Loucy (cell line): ENCODE data around the gene PPP2R5C.

Source experiments
- H2AFZ ChIP-seq: fragments of 200-600 bp; sonication (generic); 2 replicates; pipeline ENCODE4 v1.6.0; 2016; ENCODE audit warnings: antibody characterized with exemption, mild to moderate bottlenecking, low read length, moderate library complexity
- H3F3A ChIP-seq: fragments of 200-600 bp; 2 replicates; pipeline ENCODE4 v1.6.0; 2016; ENCODE audit warnings: antibody characterized with exemption, low read depth, mild to moderate bottlenecking
- H3K27me3 ChIP-seq: fragments of 200-600 bp; sonication (generic); 2 replicates; pipeline ENCODE4 v1.6.1; 2014; ENCODE audit warnings: low read length, mild to moderate bottlenecking; ENCODE audit not compliant: insufficient read depth, poor library complexity, severe bottlenecking
- H3K36me3 ChIP-seq: fragments of 200-600 bp; sonication (generic); 2 replicates; pipeline ENCODE4 v1.6.1; 2016; ENCODE audit warnings: low read length; ENCODE audit not compliant: insufficient read depth
- H3K4me1 ChIP-seq: fragments of 200-600 bp; sonication (generic); 2 replicates; pipeline ENCODE4 v1.5.1; 2014; ENCODE audit warnings: low read length, mild to moderate bottlenecking; ENCODE audit not compliant: insufficient read depth, poor library complexity, severe bottlenecking
- H3K4me2 ChIP-seq: fragments of 200-600 bp; sonication (generic); 2 replicates; pipeline ENCODE4 v1.6.0; 2014; ENCODE audit warnings: antibody characterized with exemption, low read length, low read depth, mild to moderate bottlenecking; ENCODE audit not compliant: poor library complexity, severe bottlenecking
- H3K4me3 ChIP-seq: fragments of 200-600 bp; sonication (generic); 2 replicates; pipeline ENCODE4 v1.5.1; 2014; ENCODE audit warnings: low read length, mild to moderate bottlenecking, mixed read lengths; ENCODE audit not compliant: poor library complexity, severe bottlenecking
- H3K79me2 ChIP-seq: fragments of 200-600 bp; sonication (generic); 2 replicates; pipeline ENCODE4 v1.6.1; 2014; ENCODE audit warnings: low read length; ENCODE audit not compliant: insufficient read depth
- H3K9ac ChIP-seq: fragments of 200-600 bp; sonication (generic); 2 replicates; pipeline ENCODE4 v1.6.0; 2014; ENCODE audit warnings: mild to moderate bottlenecking, low read depth, low read length, moderate library complexity; ENCODE audit not compliant: poor library complexity, severe bottlenecking
- H3K9me2 ChIP-seq: fragments of 200-600 bp; sonication (generic); replicated peaks from 2 replicates; pipeline ENCODE4 v1.6.1; 2016; ENCODE audit warnings: low read depth, low read length, mixed read lengths
- H3K9me3 ChIP-seq: fragments of 200-600 bp; sonication (generic); 2 replicates; pipeline ENCODE4 v1.6.1; 2014; ENCODE audit warnings: mild to moderate bottlenecking, antibody characterized with exemption, low read length, low read depth; ENCODE audit not compliant: insufficient read depth
- H4K20me1 ChIP-seq: fragments of 200-600 bp; sonication (generic); 2 replicates; pipeline ENCODE4 v1.6.0; 2014; ENCODE audit warnings: antibody characterized with exemption, low read length, mild to moderate bottlenecking; ENCODE audit not compliant: insufficient read depth, poor library complexity, severe bottlenecking
- CTCF ChIP-seq: fragments of 200-600 bp; sonication (generic); conservative IDR thresholded peaks from 2 replicates; pipeline ENCODE4 v1.5.1; 2014; ENCODE audit warnings: mild to moderate bottlenecking, antibody characterized with exemption, low read length
- EZH2phosphoT487 ChIP-seq: fragments of 200-600 bp; IDR thresholded peaks from 2 replicates; pipeline ENCODE4 v1.6.1; 2018; ENCODE audit warnings: antibody characterized with exemption, mild to moderate bottlenecking, moderate library complexity, borderline replicate concordance

Gene PPP2R5C

GRCh38 chr14:101713621-101714349 is 47.7 kb upstream of the PPP2R5C start:
- Histone ChIP-seq H4K20me1 (no peaks in the 10 kb centered on the region), H3K27me3 (peaks cover 76% of the 10 kb centered on the region), H3K4me3 (no peak overlapping the region), H3F3A (no peaks in the 10 kb centered on the region), H3K9ac (no peak overlapping the region), H3K9me3 (no peaks in the 10 kb centered on the region), H2AFZ (no peak overlapping the region), H3K9me2 (no peaks in the 10 kb centered on the region), H3K79me2 (no peaks in the 10 kb centered on the region), H3K4me1 (no peaks in the 10 kb centered on the region), H3K4me2 (no peak overlapping the region), H3K36me3 (no peaks in the 10 kb centered on the region)
- TF ChIP-seq CTCF (no peak), EZH2phosphoT487 (no peak)

GRCh38 chr14:101714394-101714793 is 47.1 kb upstream of the PPP2R5C start:
- Histone ChIP-seq H4K20me1 (no peaks in the 10 kb centered on the region), H3K79me2 (no peaks in the 10 kb centered on the region), H3K9me2 (no peaks in the 10 kb centered on the region), H2AFZ (no peak overlapping the region), H3K9me3 (no peaks in the 10 kb centered on the region), H3K36me3 (no peaks in the 10 kb centered on the region), H3K4me3 (no peak overlapping the region), H3K9ac (no peak overlapping the region), H3F3A (no peaks in the 10 kb centered on the region), H3K4me1 (no peaks in the 10 kb centered on the region), H3K4me2 (no peak overlapping the region), H3K27me3 (peaks cover 75% of the 10 kb centered on the region)
- no peak for TF ChIP-seq EZH2phosphoT487
- TF ChIP-seq CTCF = no peak

- H2AFZ ChIP-seq = no peak overlapping the region
- no peaks in the 10 kb centered on the region for H3K9me3 ChIP-seq
- no peaks in the 10 kb centered on the region for H3K79me2 ChIP-seq
- no peak for TF ChIP-seq CTCF
- no peak for TF ChIP-seq EZH2phosphoT487
- no peaks in the 10 kb centered on the region for H3K4me1 ChIP-seq
- H3K4me3 ChIP-seq = no peak overlapping the region
- H3K9me2 ChIP-seq = no peaks in the 10 kb centered on the region
- H3K27me3 ChIP-seq = peaks cover 76% of the 10 kb centered on the region
- H3K36me3 ChIP-seq = no peaks in the 10 kb centered on the region
- H4K20me1 ChIP-seq = no peaks in the 10 kb centered on the region
- H3K4me2 ChIP-seq = no peak overlapping the region
- no peak overlapping the region for H3K9ac ChIP-seq
- H3F3A ChIP-seq = no peaks in the 10 kb centered on the region
Observed at GRCh38 chr14:101715210-101716076, 46.1 kb upstream of the PPP2R5C start.
